HG03575 (cell line): ENCODE data around the gene DDX19B.

Source experiments
- ATAC-seq: cut with Tn5 transposase; IDR thresholded peaks from one replicate; pipeline ENCODE4 v1.9.1; 2021; ENCODE audit not compliant: unreplicated experiment, insufficient number of reproducible peaks, low FRiP score; ENCODE audit errors: extremely low read depth

Gene DDX19B

GRCh38 chr16:70383421-70383960 is 84.5 kb downstream of the DDX19B start:
- ATAC-seq = no peak
